B cell (primary cell): ENCODE results near the gene ZNF492. TPM values are rescaled to one million over a fixed set of nuclear protein-coding genes. Genes with fewer than 3 reads are reported as not detected.

ENCODE experiments used
- ATAC-seq: fragments of 200-7000 bp; cut with Tn5 transposase; one replicate; pipeline ENCODE4 v1.10.0; 2021; ENCODE audit warnings: low read depth, mild to moderate bottlenecking, moderate number of reproducible peaks, moderate library complexity
- CTCF ChIA-PET: fragments of 350-600 bp; sonication (Branson Sonifier 250); formaldehyde crosslinking; loops from one replicate; lab custom pipeline; 2021; ENCODE audit warnings: antibody characterized with exemption, inconsistent platforms; lab: Charles Lee
- POLR2A ChIA-PET: fragments of 350-600 bp; sonication (Branson Sonifier 250); formaldehyde crosslinking; loops from one replicate; lab custom pipeline; 2021; ENCODE audit warnings: antibody characterized with exemption; lab: Charles Lee
- DNase-seq: peaks from one replicate; pipeline ENCODE4 v3.0.0; 2013
- H2AFZ ChIP-seq: 2 replicates; pipeline ENCODE4 v1.6.1; 2012; ENCODE audit warnings: mild to moderate bottlenecking, low read depth, low read length; ENCODE audit not compliant: insufficient read depth, poor library complexity, severe bottlenecking
- H3K27ac ChIP-seq, 2 donors: 1 replicate in 1 of 2; 2 replicates in 1 of 2; pipeline ENCODE4 v1.5.1; 2012 to 2013; ENCODE audit warnings: low read length in 2 of 2, mild to moderate bottlenecking in 2 of 2, moderate library complexity in 1 of 2
- H3K27me3 ChIP-seq, 4 experiments: fragments of 200-600 bp in 1 of 4; sonication (generic) in 1 of 4; replicated peaks in 1 of 4; 1 replicate in 2 of 4; 2 replicates in 2 of 4; pipeline versions ENCODE4 v1.6.1 to v1.7.0; 2013 to 2016; ENCODE audit warnings: low read length in 3 of 4, mild to moderate bottlenecking in 2 of 4, mixed read lengths in 1 of 4, moderate library complexity in 1 of 4; ENCODE audit not compliant: insufficient read depth in 4 of 4, control insufficient read depth in 3 of 4; ENCODE audit errors: control extremely low read depth in 1 of 4
- H3K36me3 ChIP-seq, 2 experiments: replicated peaks in 1 of 2; 1 replicate in 1 of 2; 2 replicates in 1 of 2; pipeline versions ENCODE4 v1.6.1 to v1.7.1; 2013; ENCODE audit warnings: low read length in 1 of 2; ENCODE audit not compliant: insufficient read depth in 2 of 2, control insufficient read depth in 1 of 2; ENCODE audit errors: control extremely low read depth in 1 of 2, extremely low read depth in 1 of 2
- H3K4me1 ChIP-seq, 2 donors: fragments of 200-600 bp in 1 of 2; sonication (generic) in 1 of 2; 1 replicate in 1 of 2; 2 replicates in 1 of 2; pipeline versions ENCODE4 v1.5.1 to v1.6.1; 2013 to 2017; ENCODE audit warnings: low read length in 2 of 2; ENCODE audit not compliant: control insufficient read depth in 2 of 2, insufficient read depth in 2 of 2
- H3K4me2 ChIP-seq: replicated peaks from 2 replicates; pipeline ENCODE3; 2012; ENCODE audit warnings: mild to moderate bottlenecking, low read depth, low read length; ENCODE audit not compliant: poor library complexity, severe bottlenecking
- H3K4me3 ChIP-seq, 5 experiments: fragments of 200-600 bp in 1 of 5; sonication (generic) in 1 of 5; 1 replicate in 3 of 5; 2 replicates in 2 of 5; pipeline versions ENCODE4 v1.5.1 to v1.7.0; 2011 to 2016; ENCODE audit warnings: low read length in 4 of 5, mild to moderate bottlenecking in 4 of 5, low read depth in 2 of 5, control low read depth in 1 of 5, moderate library complexity in 1 of 5; ENCODE audit not compliant: insufficient read depth in 1 of 5; ENCODE audit errors: control extremely low read depth in 1 of 5, extremely low read depth in 1 of 5
- H3K79me2 ChIP-seq: fragments of 200-600 bp; sonication (generic); one replicate; pipeline ENCODE4 v1.6.0; 2016; ENCODE audit warnings: low read length; ENCODE audit not compliant: control insufficient read depth, insufficient read depth
- H3K9ac ChIP-seq: fragments of 200-600 bp; sonication (generic); 2 replicates; pipeline ENCODE4 v1.6.1; 2017; ENCODE audit warnings: mild to moderate bottlenecking, low read length, moderate library complexity
- H3K9me3 ChIP-seq, 3 donors: one replicate each; pipeline versions ENCODE4 v1.6.1 to v1.7.1; 2013; ENCODE audit warnings: low read length in 2 of 3; ENCODE audit not compliant: control insufficient read depth in 2 of 3, insufficient read depth in 1 of 3; ENCODE audit errors: control extremely low read depth in 1 of 3
- H4K20me1 ChIP-seq: 2 replicates; pipeline ENCODE4 v1.6.0; 2012; ENCODE audit warnings: mild to moderate bottlenecking, low read length; ENCODE audit not compliant: insufficient read depth, control insufficient read depth, poor library complexity, severe bottlenecking
- H3K27ac Mint-ChIP-seq: one replicate; pipeline ENCODE4 v1.8.0; 2021; ENCODE audit warnings: mixed read lengths
- H3K27me3 Mint-ChIP-seq: one replicate; pipeline ENCODE4 v1.8.0; 2021; ENCODE audit warnings: mixed read lengths
- H3K4me1 Mint-ChIP-seq: one replicate; pipeline ENCODE4 v1.8.0; 2021; ENCODE audit warnings: mixed read lengths
- H3K4me3 Mint-ChIP-seq: one replicate; pipeline ENCODE4 v1.8.0; 2021; ENCODE audit warnings: mixed read lengths
- H3K9me3 Mint-ChIP-seq: one replicate; pipeline ENCODE4 v1.8.0; 2022; ENCODE audit warnings: mixed read lengths; ENCODE audit not compliant: insufficient read depth
- EZH2 ChIP-seq: IDR thresholded peaks from 2 replicates; pipeline ENCODE4 v1.6.1; 2012; ENCODE audit warnings: borderline replicate concordance, low read depth, mild to moderate bottlenecking, moderate library complexity, low read length; ENCODE audit not compliant: insufficient read depth, poor library complexity, severe bottlenecking
- WGBS: methylation state at CpG from one replicate; pipeline ENCODE4 v1.1.5; 2013; ENCODE audit warnings: missing lambda C conversion rate; ENCODE audit not compliant: insufficient coverage; 5-methylcytosine and 5-hydroxymethylcytosine counted together
- intact Hi-C: fragments of 100-400 bp; cut with micrococcal nuclease; formaldehyde crosslinking; loops from one replicate; pipeline ENCODE4 v1.10.0; 2022
- polyA plus RNA-seq: library from polyadenylated mRNA; depleted of rRNA; stranded (reverse); fragments of >200 nt; gene quantifications from 2 replicates; pipeline ENCODE4 v1.2.3, GENCODE V29; 2012
- total RNA-seq, 2 donors: library from RNA; stranded (reverse); fragments of 120-200 nt in 1 of 2; gene quantifications; 1 replicate in 1 of 2; 2 replicates in 1 of 2; pipeline versions ENCODE4 v1.2.3 to v1.2.4, GENCODE V29; 2013 to 2022
- TF ChIP-seq, protein P1 (sequence below): fragments of 200-600 bp; IDR thresholded peaks from one replicate; pipeline ENCODE4 v1.8.0; 2022; ENCODE audit warnings: antibody characterized with exemption, mild to moderate bottlenecking

Gene ZNF492
- total and polyA plus RNA-seq, 2 donors (not counting 1 experiment from before 2014, with no cell fraction given), result 0.37 to 1.2 TPM

DNA sequence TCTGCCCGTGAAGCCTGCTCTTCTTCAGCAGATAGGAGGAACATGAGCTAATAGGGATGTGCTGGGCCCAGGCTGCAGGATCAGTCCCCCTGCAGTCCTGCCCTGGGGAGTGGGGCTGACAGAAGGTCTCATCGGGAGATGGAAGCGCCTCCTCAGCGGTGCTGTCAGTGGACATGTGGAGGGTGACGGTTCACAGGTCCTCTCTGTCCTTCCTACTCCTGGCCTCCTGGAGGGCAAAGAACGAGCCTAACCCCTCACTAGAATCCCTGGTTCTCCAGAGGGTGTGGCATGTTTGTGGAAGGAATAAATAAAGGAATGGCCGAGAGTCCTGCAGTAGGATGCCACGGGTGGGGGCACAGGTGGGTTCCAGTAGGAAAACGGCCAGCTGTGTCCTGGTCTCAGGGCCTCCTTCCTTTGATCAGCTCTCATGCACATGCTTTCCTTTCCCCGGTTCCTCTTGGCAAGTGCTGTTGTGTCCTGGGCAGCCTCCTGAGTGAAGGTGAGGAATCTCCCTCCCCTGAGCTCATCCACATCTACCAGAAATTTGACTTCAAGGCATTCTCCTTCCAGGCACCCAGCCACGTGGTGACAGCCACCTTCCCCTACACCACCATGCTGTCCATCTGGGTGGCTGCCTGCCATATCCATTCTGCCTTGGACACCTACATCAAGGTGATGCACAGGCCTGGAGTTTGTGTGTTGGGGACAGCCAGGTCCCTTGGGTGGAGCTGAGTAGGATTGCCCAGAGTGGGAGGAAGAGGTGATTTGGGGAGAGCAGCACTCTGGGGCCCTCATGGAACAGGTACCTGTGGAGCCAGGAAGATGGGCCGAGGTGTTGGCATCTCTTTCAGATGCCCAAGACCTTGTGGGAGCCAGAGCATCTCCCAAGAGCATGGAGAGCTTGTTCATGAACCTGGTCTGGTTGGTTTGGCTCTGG lies 28.6 kb upstream of the ZNF492 start:
- ChIA-PET POLR2A (no interaction called here), CTCF (no interaction called here)
- Mint-ChIP-seq H3K4me1 (no peaks in the 10 kb centered on the region), H3K27ac (no peak overlapping the region), H3K9me3 (peaks cover 10% of the 10 kb centered on the region), H3K27me3 (no peaks in the 10 kb centered on the region), H3K4me3 (no peak overlapping the region)
- H3K27me3 ChIP-seq, result no peaks in the 10 kb centered on the region
- WGBS, result 79% methylated on average over 5 of the region's 12 CpGs
- no peak overlapping the region for H3K9ac ChIP-seq
- H3K4me1 ChIP-seq, result no peaks in the 10 kb centered on the region
- no peaks in the 10 kb centered on the region for H3K36me3 ChIP-seq
- no peak for ATAC-seq
- H3K9me3 ChIP-seq, result peaks cover 0 to 89% (median 0%) of the 10 kb centered on the region in 3 donors
- H3K4me3 ChIP-seq, result no peak overlapping the region
- no peaks in the 10 kb centered on the region for H3K79me2 ChIP-seq
- no peak overlapping the region for H3K27ac ChIP-seq
- TF ChIP-seq, protein P1, sequence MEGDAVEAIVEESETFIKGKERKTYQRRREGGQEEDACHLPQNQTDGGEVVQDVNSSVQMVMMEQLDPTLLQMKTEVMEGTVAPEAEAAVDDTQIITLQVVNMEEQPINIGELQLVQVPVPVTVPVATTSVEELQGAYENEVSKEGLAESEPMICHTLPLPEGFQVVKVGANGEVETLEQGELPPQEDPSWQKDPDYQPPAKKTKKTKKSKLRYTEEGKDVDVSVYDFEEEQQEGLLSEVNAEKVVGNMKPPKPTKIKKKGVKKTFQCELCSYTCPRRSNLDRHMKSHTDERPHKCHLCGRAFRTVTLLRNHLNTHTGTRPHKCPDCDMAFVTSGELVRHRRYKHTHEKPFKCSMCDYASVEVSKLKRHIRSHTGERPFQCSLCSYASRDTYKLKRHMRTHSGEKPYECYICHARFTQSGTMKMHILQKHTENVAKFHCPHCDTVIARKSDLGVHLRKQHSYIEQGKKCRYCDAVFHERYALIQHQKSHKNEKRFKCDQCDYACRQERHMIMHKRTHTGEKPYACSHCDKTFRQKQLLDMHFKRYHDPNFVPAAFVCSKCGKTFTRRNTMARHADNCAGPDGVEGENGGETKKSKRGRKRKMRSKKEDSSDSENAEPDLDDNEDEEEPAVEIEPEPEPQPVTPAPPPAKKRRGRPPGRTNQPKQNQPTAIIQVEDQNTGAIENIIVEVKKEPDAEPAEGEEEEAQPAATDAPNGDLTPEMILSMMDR, result no peak
- TF ChIP-seq EZH2, result no peak
- H3K4me2 ChIP-seq, result no peak overlapping the region
- H4K20me1 ChIP-seq, result no peaks in the 10 kb centered on the region
- intact Hi-C loops, result no loop called here
- DNase-seq, result no peak
- no peak overlapping the region for H2AFZ ChIP-seq

DNA sequence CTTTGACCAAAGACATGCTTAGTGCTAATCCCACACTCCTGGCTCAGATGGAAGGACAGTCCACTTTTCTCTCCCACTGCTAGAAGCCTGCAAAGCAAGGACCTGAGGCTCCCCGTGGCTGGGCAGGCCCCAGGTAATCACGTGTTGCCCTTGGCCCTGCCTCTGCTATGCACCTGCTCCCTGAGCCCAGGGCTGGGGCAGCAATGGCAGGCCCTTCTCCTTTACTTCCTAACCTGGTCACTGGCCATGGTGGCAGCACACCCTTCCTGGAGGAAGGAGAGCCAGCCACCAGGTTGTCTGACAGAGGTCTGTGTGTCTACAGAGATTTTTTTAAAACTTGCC lies 27.9 kb upstream of the ZNF492 start:
- ChIA-PET POLR2A (no interaction called here), CTCF (no interaction called here)
- no peak overlapping the region for H3K4me3 ChIP-seq
- no peaks in the 10 kb centered on the region for H3K4me1 ChIP-seq
- no peak overlapping the region for H3K27ac Mint-ChIP-seq
- H3K36me3 ChIP-seq, result no peaks in the 10 kb centered on the region
- H3K9ac ChIP-seq, result no peak overlapping the region
- no peaks in the 10 kb centered on the region for H3K4me1 Mint-ChIP-seq
- no peaks in the 10 kb centered on the region for H4K20me1 ChIP-seq
- no peak overlapping the region for H3K4me2 ChIP-seq
- no peaks in the 10 kb centered on the region for H3K27me3 ChIP-seq
- no peak overlapping the region for H2AFZ ChIP-seq
- no peak overlapping the region for H3K27ac ChIP-seq
- H3K27me3 Mint-ChIP-seq, result no peaks in the 10 kb centered on the region
- intact Hi-C loops, result no loop called here
- peaks cover 12% of the 10 kb centered on the region for H3K9me3 Mint-ChIP-seq
- no peak for DNase-seq
- no peaks in the 10 kb centered on the region for H3K79me2 ChIP-seq
- no peak for TF ChIP-seq EZH2
- ATAC-seq, result no peak
- 72% methylated on average over 2 of the region's 2 CpGs for WGBS
- no peak overlapping the region for H3K4me3 Mint-ChIP-seq
- H3K9me3 ChIP-seq, result peaks cover 0 to 86% (median 0%) of the 10 kb centered on the region in 3 donors
